Measurements from ENCODE around the gene PTBP1.

GRCh38 chr19:776549-776948 lies 20.7 kb upstream of the PTBP1 start:
- no peak for TF ChIP-seq CTCF (IDR thresholded peaks at IDR 0.05)
- TF ChIP-seq POLR2A (IDR thresholded peaks at IDR 0.05): no peak

All from esophagus squamous epithelium (tissue), 4 donors.